Measurements from ENCODE around the gene HLA-DOA.

- TF ChIP-seq FOXP2 (optimal IDR thresholded peaks at IDR 0.05; ENCODE audit: borderline replicate concordance, extremely low read depth, extremely low read length, insufficient read depth) = no peak
- TF ChIP-seq, protein P1, sequence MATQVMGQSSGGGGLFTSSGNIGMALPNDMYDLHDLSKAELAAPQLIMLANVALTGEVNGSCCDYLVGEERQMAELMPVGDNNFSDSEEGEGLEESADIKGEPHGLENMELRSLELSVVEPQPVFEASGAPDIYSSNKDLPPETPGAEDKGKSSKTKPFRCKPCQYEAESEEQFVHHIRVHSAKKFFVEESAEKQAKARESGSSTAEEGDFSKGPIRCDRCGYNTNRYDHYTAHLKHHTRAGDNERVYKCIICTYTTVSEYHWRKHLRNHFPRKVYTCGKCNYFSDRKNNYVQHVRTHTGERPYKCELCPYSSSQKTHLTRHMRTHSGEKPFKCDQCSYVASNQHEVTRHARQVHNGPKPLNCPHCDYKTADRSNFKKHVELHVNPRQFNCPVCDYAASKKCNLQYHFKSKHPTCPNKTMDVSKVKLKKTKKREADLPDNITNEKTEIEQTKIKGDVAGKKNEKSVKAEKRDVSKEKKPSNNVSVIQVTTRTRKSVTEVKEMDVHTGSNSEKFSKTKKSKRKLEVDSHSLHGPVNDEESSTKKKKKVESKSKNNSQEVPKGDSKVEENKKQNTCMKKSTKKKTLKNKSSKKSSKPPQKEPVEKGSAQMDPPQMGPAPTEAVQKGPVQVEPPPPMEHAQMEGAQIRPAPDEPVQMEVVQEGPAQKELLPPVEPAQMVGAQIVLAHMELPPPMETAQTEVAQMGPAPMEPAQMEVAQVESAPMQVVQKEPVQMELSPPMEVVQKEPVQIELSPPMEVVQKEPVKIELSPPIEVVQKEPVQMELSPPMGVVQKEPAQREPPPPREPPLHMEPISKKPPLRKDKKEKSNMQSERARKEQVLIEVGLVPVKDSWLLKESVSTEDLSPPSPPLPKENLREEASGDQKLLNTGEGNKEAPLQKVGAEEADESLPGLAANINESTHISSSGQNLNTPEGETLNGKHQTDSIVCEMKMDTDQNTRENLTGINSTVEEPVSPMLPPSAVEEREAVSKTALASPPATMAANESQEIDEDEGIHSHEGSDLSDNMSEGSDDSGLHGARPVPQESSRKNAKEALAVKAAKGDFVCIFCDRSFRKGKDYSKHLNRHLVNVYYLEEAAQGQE (IDR thresholded peaks at IDR 0.05; ENCODE audit: insufficient read depth in 1 of 2, low read depth in 2 of 2, low read length in 2 of 2) = no peak
These were observed 20.2 kb upstream of the HLA-DOA start for GRCh38 chr6:33029328-33030184.

Data from PFSK-1 (cell line).